Measurements from ENCODE around the gene QRFPR.

GRCh38 chr4:121400632-121401031 is 19.8 kb upstream of the QRFPR start:
- TF ChIP-seq ZFP3 (CRISPR knock-in tag; IDR thresholded peaks at IDR 0.05) (no peak), ZFP30 (CRISPR knock-in tag; IDR thresholded peaks at IDR 0.05) (no peak), BACH2 (CRISPR knock-in tag; IDR thresholded peaks at IDR 0.05; ENCODE audit: borderline replicate concordance) (no peak)

All from SK-N-SH treated with all-trans-retinoic acid at 6 μM for 48 hours (cell line).